HG03521 (cell line): ENCODE results near the gene KIRREL1.

ENCODE experiments used
- ATAC-seq: cut with Tn5 transposase; IDR thresholded peaks from one replicate; pipeline ENCODE4 v1.9.1; 2021; ENCODE audit warnings: mild to moderate bottlenecking, moderate library complexity; ENCODE audit not compliant: unreplicated experiment

KIRREL1 gene

GRCh38 chr1:157971769-157972168, 21.7 kb upstream of the KIRREL1 start:
- ATAC-seq: no peak

GRCh38 chr1:157975228-157975950, 18.1 kb upstream of the KIRREL1 start:
- no peak for ATAC-seq

- ATAC-seq: no peak
Observed at GRCh38 chr1:157976888-157977287, 16.6 kb upstream of the KIRREL1 start.

- ATAC-seq: no peak
Observed at GRCh38 chr1:157978586-157979403, 14.7 kb upstream of the KIRREL1 start.

GRCh38 chr1:157982136-157982535, 11.3 kb upstream of the KIRREL1 start:
- ATAC-seq: no peak

GRCh38 chr1:157983787-157984186, 9.7 kb upstream of the KIRREL1 start:
- no peak for ATAC-seq

- no peak for ATAC-seq
Observed at GRCh38 chr1:157984469-157984868, 9.0 kb upstream of the KIRREL1 start.

GRCh38 chr1:157985473-157985872, 8.0 kb upstream of the KIRREL1 start:
- no peak for ATAC-seq

GRCh38 chr1:157988002-157988401, 5.4 kb upstream of the KIRREL1 start:
- ATAC-seq: no peak

GRCh38 chr1:157992031-157992832, 1.2 kb upstream of the KIRREL1 start:
- ATAC-seq: no peak

GRCh38 chr1:157992833-157993146, 655 bp upstream of the KIRREL1 start:
- ATAC-seq: no peak

GRCh38 chr1:157993918-157994605, 617 bp downstream of the KIRREL1 start:
- no peak for ATAC-seq

GRCh38 chr1:157994704-157995582, 1.5 kb downstream of the KIRREL1 start:
- ATAC-seq: no peak

GRCh38 chr1:157995583-157996169, 2.2 kb downstream of the KIRREL1 start:
- ATAC-seq: no peak

GRCh38 chr1:157996433-157996832, 3.0 kb downstream of the KIRREL1 start:
- ATAC-seq: no peak

- ATAC-seq: no peak
Observed at GRCh38 chr1:158000507-158000906, 7.1 kb downstream of the KIRREL1 start.

- ATAC-seq: no peak
Observed at GRCh38 chr1:158002022-158002630, 8.7 kb downstream of the KIRREL1 start.

- ATAC-seq: no peak
Observed at GRCh38 chr1:158002631-158003405, 9.4 kb downstream of the KIRREL1 start.
